ENCODE results near the gene VDR. TPM values are rescaled to one million over a fixed set of nuclear protein-coding genes. Genes with fewer than 3 reads are reported as not detected.

Gene VDR
- total RNA-seq, 2 experiments from 2014 or later = 34.9 to 69.8 TPM

GRCh38 chr12:47803191-47803875 is 101.5 kb downstream of the VDR start:
- Mint-ChIP-seq H3K4me3 (peak overlapping the region; percentile 27), H3K4me1 (peaks cover 86% of the 10 kb centered on the region), H3K36me3 (peaks cover 43% of the 10 kb centered on the region), H3K27me3 (no peaks in the 10 kb centered on the region), H3K27ac (peak overlapping the region; percentile 82), H3K9me3 (ENCODE audit: low read depth) (no peaks in the 10 kb centered on the region)
- ATAC-seq = no peak
- DNase-seq = no peak
- CTCF ChIA-PET = interaction anchor here (1.1 to 27.3 kb wide), 7 partner anchors 10 to 61 kb away, joined by 3 to 775 read pairs (median 10); partner anchors contain the start of genes HDAC7 and SLC48A1

- DNase-seq = no peak
- H3K4me3 Mint-ChIP-seq = peak overlapping the region; percentile 22
- peaks cover 78% of the 10 kb centered on the region for H3K4me1 Mint-ChIP-seq
- H3K36me3 Mint-ChIP-seq = peaks cover 42% of the 10 kb centered on the region
- H3K9me3 Mint-ChIP-seq (ENCODE audit: low read depth) = no peaks in the 10 kb centered on the region
- peak; percentile 44 for ATAC-seq
- no peaks in the 10 kb centered on the region for H3K27me3 Mint-ChIP-seq
- H3K27ac Mint-ChIP-seq = peak overlapping the region; percentile 82
- CTCF ChIA-PET = interaction anchor here (0.9 to 27.3 kb wide), 12 partner anchors 8 to 84 kb away, joined by 3 to 775 read pairs (median 7); partner anchors contain the start of gene HDAC7
Measured at GRCh38 chr12:47802312-47802711, 102.5 kb downstream of the VDR start.

DNA sequence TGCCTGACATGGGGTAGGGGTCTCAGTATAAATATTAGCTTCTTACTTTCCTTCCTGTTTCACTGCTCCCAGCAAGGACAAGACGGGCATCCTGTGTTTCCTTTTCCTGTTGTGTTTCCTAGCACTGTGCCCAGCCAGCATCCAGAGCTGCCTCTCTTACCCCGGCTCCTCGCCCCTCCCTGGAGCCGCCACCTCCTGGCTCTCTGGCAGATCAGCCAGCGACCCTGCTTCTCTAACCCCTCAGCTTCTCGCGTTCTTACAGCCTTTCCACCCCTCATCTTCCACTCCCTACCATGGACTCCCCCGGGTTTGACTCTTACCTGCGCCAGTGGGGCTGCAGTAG is 102.9 kb downstream of the VDR start:
- H3K4me1 Mint-ChIP-seq = peaks cover 73% of the 10 kb centered on the region
- H3K36me3 Mint-ChIP-seq = peaks cover 39% of the 10 kb centered on the region
- no peaks in the 10 kb centered on the region for H3K27me3 Mint-ChIP-seq
- CTCF ChIA-PET = interaction anchor here (0.7 to 27.3 kb wide), 15 partner anchors 9 to 87 kb away, joined by 3 to 775 read pairs (median 4); partner anchors contain the start of gene HDAC7
- H3K4me3 Mint-ChIP-seq = no peak overlapping the region
- DNase-seq = no peak
- no peaks in the 10 kb centered on the region for H3K9me3 Mint-ChIP-seq (ENCODE audit: low read depth)
- no peak for ATAC-seq
- peak overlapping the region; percentile 82 for H3K27ac Mint-ChIP-seq

- Mint-ChIP-seq H3K4me1 (peaks cover 68% of the 10 kb centered on the region), H3K4me3 (no peak overlapping the region), H3K27me3 (no peaks in the 10 kb centered on the region), H3K27ac (peak overlapping the region; percentile 82), H3K9me3 (ENCODE audit: low read depth) (no peaks in the 10 kb centered on the region), H3K36me3 (peaks cover 37% of the 10 kb centered on the region)
- DNase-seq (no peak), ATAC-seq (no peak)
- CTCF ChIA-PET = interaction anchor here (0.7 to 27.3 kb wide), 14 partner anchors 8 to 86 kb away, joined by 3 to 775 read pairs (median 5); partner anchors contain the start of gene HDAC7
Measured at GRCh38 chr12:47801170-47801903, 103.5 kb downstream of the VDR start.

GRCh38 chr12:47800582-47800981 is 104.2 kb downstream of the VDR start:
- peak overlapping the region; percentile 82 for H3K27ac Mint-ChIP-seq
- peaks cover 61% of the 10 kb centered on the region for H3K4me1 Mint-ChIP-seq
- H3K9me3 Mint-ChIP-seq (ENCODE audit: low read depth) = no peaks in the 10 kb centered on the region
- no peak overlapping the region for H3K4me3 Mint-ChIP-seq
- no peak for ATAC-seq
- peaks cover 29% of the 10 kb centered on the region for H3K36me3 Mint-ChIP-seq
- CTCF ChIA-PET = interaction anchor here (1.3 to 27.3 kb wide), 6 partner anchors 10 to 85 kb away, joined by 4 to 775 read pairs (median 15); partner anchors contain the start of gene HDAC7
- no peak for DNase-seq
- H3K27me3 Mint-ChIP-seq = no peaks in the 10 kb centered on the region

- CTCF ChIA-PET = interaction anchor here (1.7 to 27.3 kb wide), 4 partner anchors 10 to 34 kb away, joined by 4 to 775 read pairs (median 34); partner anchors contain the start of gene HDAC7
- Mint-ChIP-seq H3K9me3 (ENCODE audit: low read depth) (no peaks in the 10 kb centered on the region), H3K27me3 (no peaks in the 10 kb centered on the region), H3K4me3 (no peak overlapping the region), H3K27ac (peak overlapping the region; percentile 58), H3K36me3 (peaks cover 21% of the 10 kb centered on the region), H3K4me1 (peaks cover 49% of the 10 kb centered on the region)
- ATAC-seq = no peak
- DNase-seq = no peak
Measured at GRCh38 chr12:47799357-47799955, 105.3 kb downstream of the VDR start.

- Mint-ChIP-seq H3K27me3 (no peaks in the 10 kb centered on the region), H3K9me3 (ENCODE audit: low read depth) (no peaks in the 10 kb centered on the region), H3K4me1 (peaks cover 39% of the 10 kb centered on the region), H3K36me3 (peaks cover 21% of the 10 kb centered on the region), H3K4me3 (no peak overlapping the region), H3K27ac (no peak overlapping the region)
- CTCF ChIA-PET = interaction anchor here (1.9 to 27.3 kb wide), 6 partner anchors 11 to 91 kb away, joined by 4 to 775 read pairs (median 21); partner anchors contain the start of gene HDAC7
- no peak for DNase-seq
- no peak for ATAC-seq
Measured at GRCh38 chr12:47798382-47798948, 106.3 kb downstream of the VDR start.

DNA sequence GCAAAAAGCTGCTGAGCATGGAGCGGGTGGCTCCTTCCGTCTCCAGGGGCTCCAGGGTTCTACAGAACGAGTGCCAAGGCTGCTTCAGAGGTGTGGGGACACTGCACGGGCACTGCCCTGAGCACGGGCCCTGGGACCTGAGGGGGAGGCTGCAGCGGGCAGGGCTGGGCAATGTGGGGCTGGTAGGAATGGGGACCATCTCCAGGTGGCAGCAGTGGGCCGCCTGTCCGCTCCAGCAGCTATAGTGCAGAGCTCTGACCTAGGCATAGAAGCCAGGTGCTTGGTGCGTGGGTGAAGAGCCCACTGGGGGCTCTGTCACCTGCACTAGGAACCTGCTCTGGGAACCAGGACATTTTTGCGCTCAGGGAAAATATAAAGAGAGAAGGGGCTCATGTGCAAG is 107.4 kb downstream of the VDR start:
- H3K27ac Mint-ChIP-seq = peak overlapping the region; percentile 66
- H3K4me1 Mint-ChIP-seq = peaks cover 29% of the 10 kb centered on the region
- CTCF ChIA-PET = interaction anchor here (1.0 to 27.3 kb wide), 10 partner anchors 9 to 166 kb away, joined by 3 to 775 read pairs (median 8); partner anchors contain the start of gene TMEM106C
- H3K36me3 Mint-ChIP-seq = peaks cover 23% of the 10 kb centered on the region
- DNase-seq (peak; percentile 61), ATAC-seq (peak; percentile 72)
- H3K9me3 Mint-ChIP-seq (ENCODE audit: low read depth) = no peaks in the 10 kb centered on the region
- no peaks in the 10 kb centered on the region for H3K27me3 Mint-ChIP-seq
- H3K4me3 Mint-ChIP-seq = no peak overlapping the region

DNA sequence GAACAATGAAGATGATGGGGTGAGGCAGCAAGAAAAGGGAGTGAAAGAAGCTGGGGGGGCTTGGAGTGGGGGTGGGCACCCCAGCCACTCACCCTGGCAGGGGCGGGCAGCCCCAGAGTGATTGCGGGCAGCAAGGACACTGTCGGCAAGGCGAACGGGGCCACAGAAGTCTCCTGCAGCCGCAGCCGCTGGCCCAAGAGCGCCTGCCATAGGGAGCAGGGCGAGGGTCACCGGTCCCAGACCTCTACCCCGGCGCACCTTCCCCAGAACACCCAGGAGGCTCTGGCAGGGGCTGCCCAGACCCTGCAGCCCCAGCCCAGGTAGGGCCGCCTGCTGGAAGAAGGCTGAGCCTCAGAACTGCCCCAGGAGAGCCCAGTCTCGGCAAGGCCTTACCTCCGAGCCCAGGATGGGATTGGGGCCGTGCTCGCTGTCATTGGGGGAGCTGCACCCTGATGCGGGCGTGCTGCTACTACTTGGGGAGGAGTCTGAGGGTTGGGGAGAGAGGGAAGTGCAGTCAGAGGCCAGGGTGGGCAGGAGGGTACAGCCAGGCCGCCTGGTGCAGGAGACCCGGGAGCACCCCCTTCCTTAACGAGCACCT is 108.9 kb downstream of the VDR start:
- H3K4me3 Mint-ChIP-seq = no peak overlapping the region
- H3K27me3 Mint-ChIP-seq = no peaks in the 10 kb centered on the region
- no peak for DNase-seq
- H3K9me3 Mint-ChIP-seq (ENCODE audit: low read depth) = no peaks in the 10 kb centered on the region
- H3K27ac Mint-ChIP-seq = no peak overlapping the region
- CTCF ChIA-PET = interaction anchor here (0.7 to 27.3 kb wide), 6 partner anchors 14 to 43 kb away, joined by 3 to 775 read pairs (median 18); no protein-coding TSS in a partner anchor
- ATAC-seq = no peak
- H3K4me1 Mint-ChIP-seq = peaks cover 16% of the 10 kb centered on the region
- peaks cover 27% of the 10 kb centered on the region for H3K36me3 Mint-ChIP-seq

- Mint-ChIP-seq H3K9me3 (ENCODE audit: low read depth) (no peaks in the 10 kb centered on the region), H3K27me3 (no peaks in the 10 kb centered on the region), H3K4me1 (peaks cover 14% of the 10 kb centered on the region), H3K36me3 (peaks cover 30% of the 10 kb centered on the region), H3K27ac (no peak overlapping the region), H3K4me3 (no peak overlapping the region)
- ATAC-seq (no peak), DNase-seq (no peak)
- CTCF ChIA-PET = interaction anchor here (0.8 to 11.5 kb wide), 3 partner anchors 13 to 43 kb away, joined by 3 to 80 read pairs (median 3); no protein-coding TSS in a partner anchor
Measured at GRCh38 chr12:47795121-47795813, 109.5 kb downstream of the VDR start.

GRCh38 chr12:47794679-47795078 is 110.1 kb downstream of the VDR start:
- ATAC-seq (no peak), DNase-seq (no peak)
- H3K27ac Mint-ChIP-seq = no peak overlapping the region
- no peaks in the 10 kb centered on the region for H3K27me3 Mint-ChIP-seq
- CTCF ChIA-PET = interaction anchor here (0.8 to 11.5 kb wide), 2 partner anchors 37 to 44 kb away, joined by 3 to 80 read pairs; no protein-coding TSS in a partner anchor
- peaks cover 30% of the 10 kb centered on the region for H3K36me3 Mint-ChIP-seq
- no peak overlapping the region for H3K4me3 Mint-ChIP-seq
- H3K4me1 Mint-ChIP-seq = peaks cover 9% of the 10 kb centered on the region
- no peaks in the 10 kb centered on the region for H3K9me3 Mint-ChIP-seq (ENCODE audit: low read depth)
